NOMO-1 treated with DMSO at 0.1 percent for 48 hours (cell line): Measurements from ENCODE around the gene DAB2IP.

Experiments used
- DNase-seq: peaks from one replicate; lab custom pipeline; 2025; ENCODE audit not compliant: unreplicated experiment; lab: John Stamatoyannopoulos, UW

Gene DAB2IP

GRCh38 chr9:121827251-121827967 is 176.0 kb downstream of the DAB2IP start:
- DNase-seq, result no peak

- no peak for DNase-seq
These were observed 179.2 kb downstream of the DAB2IP start for GRCh38 chr9:121830441-121831140.

GRCh38 chr9:121831869-121832268 is 180.4 kb downstream of the DAB2IP start:
- no peak for DNase-seq

GRCh38 chr9:121833061-121833460 is 181.6 kb downstream of the DAB2IP start:
- DNase-seq, result no peak
